GM18517 (cell line): Measurements from ENCODE around the gene PXT1.
A peak's percentile ranks its signal among the peaks of the same experiment; 100 is the strongest.

Experiments
- ATAC-seq: cut with Tn5 transposase; IDR thresholded peaks from one replicate; pipeline ENCODE4 v1.9.1; 2021; ENCODE audit warnings: mild to moderate bottlenecking, moderate library complexity; ENCODE audit not compliant: unreplicated experiment

The PXT1 gene

GRCh38 chr6:36392621-36393020, 50.0 kb downstream of the PXT1 start:
- ATAC-seq: no peak

GRCh38 chr6:36389353-36389752, 53.3 kb downstream of the PXT1 start:
- ATAC-seq: no peak

GRCh38 chr6:36387440-36388303, 55.0 kb downstream of the PXT1 start, which contains the start of gene ETV7:
TSS of gene ETV7 (minus strand) at chr6:36387669. CDS start at chr6:36387541, 128 bp downstream.
- ATAC-seq: no peak

- ATAC-seq: no peak
These were observed 55.9 kb downstream of the PXT1 start for GRCh38 chr6:36386495-36387439.

DNA sequence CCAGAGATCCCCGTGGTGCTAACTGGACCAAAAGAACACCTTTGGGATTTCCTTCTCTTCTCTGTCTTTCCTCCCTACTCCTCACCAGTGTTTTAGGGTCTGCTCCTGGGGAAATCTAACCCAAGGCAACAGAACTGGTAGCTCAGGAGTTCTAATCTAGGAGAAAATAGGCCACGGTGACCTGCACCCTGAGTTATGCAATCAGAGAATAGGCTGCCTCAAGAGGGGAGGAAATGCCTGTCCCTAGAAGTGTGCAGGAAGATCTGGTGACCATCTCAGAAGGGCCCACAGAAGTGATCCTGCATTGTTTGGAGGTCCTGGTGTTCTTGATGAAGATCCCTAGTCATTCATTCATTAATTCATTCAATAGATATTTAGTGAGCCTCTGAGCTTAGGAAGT, 58.6 kb downstream of the PXT1 start:
- no peak for ATAC-seq

DNA sequence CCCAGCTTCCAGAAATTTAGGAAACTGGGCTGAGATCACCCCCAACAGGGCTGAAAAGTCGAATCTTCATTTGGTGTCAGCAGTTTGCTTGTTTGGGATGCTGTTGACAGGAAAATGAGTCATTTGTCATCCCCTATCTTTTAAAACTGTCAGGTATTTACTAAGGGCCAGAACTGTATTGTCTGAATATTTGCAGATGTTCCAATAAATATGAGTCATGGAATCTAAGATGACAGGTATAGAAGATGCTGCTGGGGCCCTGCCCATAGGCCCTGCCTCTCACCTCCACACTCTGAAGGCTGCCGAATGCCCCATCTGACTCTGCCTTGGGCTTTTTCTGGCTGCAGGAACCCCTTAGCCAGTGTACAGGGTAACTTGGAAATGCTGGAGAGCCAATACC, 59.0 kb downstream of the PXT1 start:
- ATAC-seq: no peak

DNA sequence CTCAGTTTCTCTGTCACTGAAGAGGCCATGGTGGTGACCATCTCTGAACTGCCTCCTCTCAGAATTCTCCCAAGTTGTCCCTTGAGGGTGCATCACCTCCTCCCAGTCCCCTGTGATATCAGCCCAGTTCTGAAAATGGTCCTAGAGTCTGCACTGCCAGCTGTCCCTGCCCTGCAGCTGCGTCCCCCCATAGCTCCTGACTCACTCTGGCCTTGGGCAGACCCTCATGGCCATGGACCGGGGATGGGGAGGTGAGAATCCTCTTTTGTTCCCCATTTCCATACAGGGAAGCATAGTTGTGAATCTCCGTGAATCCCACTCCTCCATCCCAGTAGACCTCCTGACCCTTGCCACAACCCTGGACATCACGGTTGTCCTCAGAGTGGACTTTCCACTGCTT, 59.7 kb downstream of the PXT1 start:
- ATAC-seq: no peak

DNA sequence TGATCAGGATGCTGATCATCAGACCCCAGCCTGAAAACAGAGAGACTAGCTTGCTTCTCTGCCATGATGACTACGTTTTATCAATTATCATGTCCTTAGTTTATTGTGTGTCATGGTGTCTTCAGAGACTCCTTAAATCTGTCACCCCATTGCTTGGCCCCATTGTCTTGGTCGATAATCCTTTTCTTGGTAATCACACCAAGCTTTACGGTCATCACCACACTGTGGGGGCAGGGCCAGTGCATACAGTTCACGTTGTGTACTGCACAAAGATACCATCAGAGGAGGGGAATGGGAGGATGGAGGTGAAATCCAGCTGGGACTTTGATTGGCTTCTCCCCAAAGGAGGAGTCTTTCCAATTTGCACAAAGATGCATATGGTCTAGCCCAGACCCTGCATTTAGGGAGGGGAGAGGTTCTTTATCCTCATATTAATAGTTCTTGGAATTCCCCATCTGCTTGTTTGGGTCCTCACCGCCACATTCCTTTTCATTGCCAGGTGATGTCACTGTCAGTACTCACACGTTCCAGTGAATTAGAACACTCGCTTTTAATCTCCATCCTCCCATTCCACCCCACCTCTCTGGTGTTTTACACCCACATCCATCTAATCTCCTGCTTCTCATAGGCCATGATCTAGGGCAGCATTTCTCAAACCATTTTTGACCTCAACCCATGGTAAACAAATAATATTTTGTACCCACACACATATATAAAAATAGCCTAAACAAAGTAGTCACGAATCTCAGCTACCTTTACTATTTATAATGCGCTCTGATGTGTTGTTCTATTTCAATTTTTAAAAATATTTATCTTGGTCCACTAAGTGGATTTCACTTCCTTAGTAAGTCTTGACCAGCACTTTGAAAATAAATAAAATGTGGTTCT, 60.9 kb downstream of the PXT1 start:
- ATAC-seq: peak; percentile 54

GRCh38 chr6:36380166-36380565, 62.5 kb downstream of the PXT1 start:
- no peak for ATAC-seq

DNA sequence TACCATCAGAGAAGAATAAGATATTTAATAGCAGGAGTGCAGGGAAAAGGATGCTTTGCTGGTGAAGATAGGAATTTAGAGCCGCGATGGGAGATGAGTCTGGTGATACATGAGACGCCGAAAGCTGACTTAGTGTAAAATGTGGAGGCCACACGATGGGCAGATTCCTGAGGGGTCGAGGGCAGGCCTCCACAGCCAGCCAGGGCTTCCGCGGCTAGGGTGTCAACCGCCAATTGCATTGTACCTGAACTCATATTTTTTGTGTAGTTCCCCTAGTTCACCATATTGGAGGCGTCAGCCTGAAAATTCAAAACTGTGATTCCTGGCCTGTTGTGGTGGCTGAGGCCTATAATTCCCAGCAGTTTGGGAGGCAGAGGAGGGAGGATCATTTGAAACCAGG, 63.7 kb downstream of the PXT1 start:
- ATAC-seq: no peak

- ATAC-seq: no peak
These were observed 64.3 kb downstream of the PXT1 start for GRCh38 chr6:36378243-36378920.

DNA sequence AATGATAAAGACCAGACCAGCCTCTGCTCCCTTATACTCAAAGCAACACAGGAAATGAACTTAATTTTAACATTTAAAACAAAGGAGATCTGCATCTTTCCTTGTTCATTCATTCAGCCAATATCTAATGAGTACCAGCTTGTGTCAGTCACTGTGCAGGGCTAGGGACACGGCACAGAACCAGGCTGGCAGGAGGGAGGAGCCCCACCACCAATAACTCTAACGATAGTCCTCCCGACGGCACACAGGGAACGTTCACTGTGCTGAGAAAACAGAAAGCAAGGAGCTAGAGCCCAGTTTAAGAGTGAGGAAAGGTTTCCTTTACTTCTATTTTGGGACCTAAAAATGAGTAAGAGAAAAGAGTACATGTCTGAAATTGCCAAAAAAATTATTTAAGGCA, 65.1 kb downstream of the PXT1 start:
- ATAC-seq: no peak

- ATAC-seq: no peak
These were observed 65.9 kb downstream of the PXT1 start for GRCh38 chr6:36376742-36377141.

GRCh38 chr6:36376183-36376582, 66.5 kb downstream of the PXT1 start:
- no peak for ATAC-seq

DNA sequence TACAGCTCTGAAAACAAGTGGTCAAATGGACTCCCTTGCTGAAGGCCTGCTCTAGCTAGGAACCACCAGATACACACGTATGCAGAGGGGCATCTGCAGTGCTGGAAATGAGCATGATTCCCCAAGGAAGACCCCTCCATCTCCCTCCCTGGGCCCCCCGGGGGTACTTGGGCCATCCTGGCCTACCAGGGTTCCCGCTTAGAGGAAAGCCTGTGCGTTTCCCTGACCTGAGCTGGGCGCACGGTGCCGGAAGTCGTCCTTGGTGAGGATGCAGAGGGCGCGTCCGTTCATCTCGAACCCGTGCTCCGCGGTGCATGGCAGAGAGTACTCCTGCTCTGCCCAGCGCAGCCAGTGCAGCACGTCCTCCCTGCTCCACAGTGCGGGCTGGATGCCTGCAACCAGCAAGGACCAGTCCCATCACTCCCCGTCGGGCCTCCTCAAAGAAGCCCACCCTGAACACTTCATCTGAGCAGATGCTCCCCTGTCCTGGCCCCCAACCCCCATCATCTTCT, 67.0 kb downstream of the PXT1 start:
- ATAC-seq: no peak

DNA sequence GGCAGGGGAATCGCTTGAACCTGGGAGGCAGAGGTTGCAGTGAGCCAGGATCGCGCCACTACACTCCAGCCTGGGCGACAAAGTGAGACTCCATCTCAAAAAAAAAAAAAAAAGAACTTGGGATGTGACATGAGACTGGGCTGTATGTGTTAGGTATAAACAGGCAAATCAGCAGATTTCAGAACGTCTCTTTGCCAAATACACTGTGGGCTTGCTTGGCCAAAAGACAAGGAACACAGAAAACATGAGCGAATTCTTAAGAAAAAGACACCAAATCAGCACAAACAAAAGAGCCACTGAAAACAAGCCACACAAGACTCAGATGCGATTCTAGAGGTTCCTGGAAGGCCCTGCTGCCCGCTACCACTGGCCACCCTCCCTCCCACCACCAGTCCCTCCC, 67.7 kb downstream of the PXT1 start:
- no peak for ATAC-seq

DNA sequence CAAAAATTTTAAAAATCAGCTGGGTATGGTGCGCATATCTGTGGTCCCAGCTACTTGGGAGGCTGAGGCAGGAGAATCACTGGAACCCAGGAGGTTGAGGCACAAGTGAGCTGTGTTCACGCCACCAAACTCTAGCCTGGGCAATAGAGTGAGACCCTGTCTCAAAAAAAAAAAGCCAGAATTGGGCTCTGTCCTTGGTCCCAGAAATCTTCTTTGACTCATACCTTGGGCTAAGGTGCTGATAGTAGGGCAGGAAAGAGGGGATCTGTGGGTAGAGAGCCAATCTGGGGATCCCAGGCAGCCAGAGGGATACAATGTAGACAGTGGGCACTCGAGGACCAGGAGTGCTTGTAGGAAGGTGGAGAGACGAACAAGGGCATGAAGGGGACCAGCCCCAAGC, 68.5 kb downstream of the PXT1 start:
- no peak for ATAC-seq

- ATAC-seq: no peak
These were observed 69.2 kb downstream of the PXT1 start for GRCh38 chr6:36373368-36374019.

- ATAC-seq: no peak
These were observed 70.6 kb downstream of the PXT1 start for GRCh38 chr6:36372088-36372487.
